Glutamatergic neuron (in vitro differentiated cells): ENCODE results near the gene DONSON. TPM values are rescaled to one million over a fixed set of nuclear protein-coding genes. Genes with fewer than 3 reads are reported as not detected.
"Not testable (repeated sequence)": the region's sequence is repeated elsewhere in the genome, so short reads cannot be mapped to it uniquely, and the experiment has no call there.

Experiments used
- DNase-seq: peaks from one replicate; pipeline ENCODE4 v3.0.0; 2022
- H3K27ac Mint-ChIP-seq: one replicate; pipeline ENCODE4 v1.8.0; 2020; ENCODE audit warnings: mild to moderate bottlenecking, mixed read lengths, inconsistent platforms; ENCODE audit not compliant: unreplicated experiment
- H3K27me3 Mint-ChIP-seq: one replicate; pipeline ENCODE4 v1.8.0; 2020; ENCODE audit warnings: mild to moderate bottlenecking, moderate library complexity, mixed read lengths, inconsistent platforms; ENCODE audit not compliant: unreplicated experiment
- H3K36me3 Mint-ChIP-seq: one replicate; pipeline ENCODE4 v1.8.0; 2020; ENCODE audit warnings: mild to moderate bottlenecking, mixed read lengths, inconsistent platforms; ENCODE audit not compliant: unreplicated experiment
- H3K4me1 Mint-ChIP-seq: one replicate; pipeline ENCODE4 v1.8.0; 2020; ENCODE audit warnings: mild to moderate bottlenecking, low read depth, mixed read lengths, inconsistent platforms; ENCODE audit not compliant: unreplicated experiment
- H3K4me3 Mint-ChIP-seq: one replicate; pipeline ENCODE4 v1.8.0; 2020; ENCODE audit warnings: mild to moderate bottlenecking, mixed read lengths, inconsistent platforms; ENCODE audit not compliant: unreplicated experiment
- H3K9me3 Mint-ChIP-seq: one replicate; pipeline ENCODE4 v1.8.0; 2020; ENCODE audit warnings: mild to moderate bottlenecking, moderate library complexity, mixed read lengths, inconsistent platforms; ENCODE audit not compliant: unreplicated experiment
- total RNA-seq: library from RNA; stranded (reverse); fragmentation: NEBNext Ultra II Directional; extraction: Animal tissue kit (Norgen Biotek cat#: 25700); gene quantifications from one replicate; pipeline ENCODE4 v1.2.1, GENCODE V29; 2021; ENCODE audit not compliant: unreplicated experiment
- TF ChIP-seq, protein P1 (sequence below): fragments of 200-600 bp; sonication (generic); IDR thresholded peaks from one replicate; pipeline ENCODE4 v1.5.0; 2021; ENCODE audit not compliant: partially characterized antibody, unreplicated experiment

The DONSON gene
- total RNA-seq, 1 donor from 2014 or later: 8.5 TPM

DNA sequence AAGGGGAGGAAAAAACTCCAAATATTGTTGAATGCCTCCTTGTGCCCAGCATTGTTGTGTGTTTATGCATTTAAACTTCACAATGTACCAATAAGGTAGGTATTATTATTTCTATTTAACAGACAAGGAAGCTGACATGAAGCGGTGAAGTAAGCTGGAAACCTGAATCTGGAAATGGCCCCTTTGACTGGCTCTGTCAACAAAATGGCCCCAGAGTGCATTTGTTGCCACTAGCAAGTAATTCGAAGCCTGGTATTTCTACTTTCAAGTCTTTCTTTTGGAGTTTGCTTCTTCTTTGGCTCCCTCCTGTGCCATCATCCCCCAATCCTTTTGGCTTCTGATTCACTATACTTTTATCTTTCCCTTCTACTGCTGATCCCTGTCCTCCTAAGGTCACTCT is 29.9 kb upstream of the DONSON start:
- H3K27me3 Mint-ChIP-seq: no peaks in the 10 kb centered on the region
- no peaks in the 10 kb centered on the region for H3K36me3 Mint-ChIP-seq
- no peak for DNase-seq
- H3K4me1 Mint-ChIP-seq: no peaks in the 10 kb centered on the region
- TF ChIP-seq, protein P1, sequence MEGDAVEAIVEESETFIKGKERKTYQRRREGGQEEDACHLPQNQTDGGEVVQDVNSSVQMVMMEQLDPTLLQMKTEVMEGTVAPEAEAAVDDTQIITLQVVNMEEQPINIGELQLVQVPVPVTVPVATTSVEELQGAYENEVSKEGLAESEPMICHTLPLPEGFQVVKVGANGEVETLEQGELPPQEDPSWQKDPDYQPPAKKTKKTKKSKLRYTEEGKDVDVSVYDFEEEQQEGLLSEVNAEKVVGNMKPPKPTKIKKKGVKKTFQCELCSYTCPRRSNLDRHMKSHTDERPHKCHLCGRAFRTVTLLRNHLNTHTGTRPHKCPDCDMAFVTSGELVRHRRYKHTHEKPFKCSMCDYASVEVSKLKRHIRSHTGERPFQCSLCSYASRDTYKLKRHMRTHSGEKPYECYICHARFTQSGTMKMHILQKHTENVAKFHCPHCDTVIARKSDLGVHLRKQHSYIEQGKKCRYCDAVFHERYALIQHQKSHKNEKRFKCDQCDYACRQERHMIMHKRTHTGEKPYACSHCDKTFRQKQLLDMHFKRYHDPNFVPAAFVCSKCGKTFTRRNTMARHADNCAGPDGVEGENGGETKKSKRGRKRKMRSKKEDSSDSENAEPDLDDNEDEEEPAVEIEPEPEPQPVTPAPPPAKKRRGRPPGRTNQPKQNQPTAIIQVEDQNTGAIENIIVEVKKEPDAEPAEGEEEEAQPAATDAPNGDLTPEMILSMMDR: no peak
- H3K27ac Mint-ChIP-seq: no peak overlapping the region
- H3K4me3 Mint-ChIP-seq: no peak overlapping the region
- peaks cover 1% of the 10 kb centered on the region for H3K9me3 Mint-ChIP-seq

DNA sequence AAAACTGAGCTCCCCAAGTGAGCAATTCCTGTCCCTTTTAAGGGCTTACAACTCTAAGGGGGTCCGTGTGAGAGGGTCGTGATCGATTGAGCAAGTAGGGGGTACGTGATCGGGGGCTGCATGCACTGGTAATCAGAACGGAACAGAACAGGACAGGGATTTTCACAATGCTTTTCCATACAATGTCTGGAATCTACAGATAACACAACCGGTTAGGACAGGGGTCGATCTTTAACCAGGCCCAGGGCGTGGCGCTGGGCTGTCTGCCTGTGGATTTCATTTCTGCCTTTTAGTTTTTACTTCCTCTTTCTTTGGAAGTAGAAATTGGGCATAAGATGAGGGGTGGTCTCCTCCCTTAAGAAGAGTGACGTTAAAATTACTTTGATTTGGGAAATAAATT is 29.1 kb upstream of the DONSON start:
- not testable (repeated sequence) for H3K4me3 Mint-ChIP-seq, H3K27ac Mint-ChIP-seq, H3K4me1 Mint-ChIP-seq, H3K27me3 Mint-ChIP-seq, H3K36me3 Mint-ChIP-seq, H3K9me3 Mint-ChIP-seq, DNase-seq

DNA sequence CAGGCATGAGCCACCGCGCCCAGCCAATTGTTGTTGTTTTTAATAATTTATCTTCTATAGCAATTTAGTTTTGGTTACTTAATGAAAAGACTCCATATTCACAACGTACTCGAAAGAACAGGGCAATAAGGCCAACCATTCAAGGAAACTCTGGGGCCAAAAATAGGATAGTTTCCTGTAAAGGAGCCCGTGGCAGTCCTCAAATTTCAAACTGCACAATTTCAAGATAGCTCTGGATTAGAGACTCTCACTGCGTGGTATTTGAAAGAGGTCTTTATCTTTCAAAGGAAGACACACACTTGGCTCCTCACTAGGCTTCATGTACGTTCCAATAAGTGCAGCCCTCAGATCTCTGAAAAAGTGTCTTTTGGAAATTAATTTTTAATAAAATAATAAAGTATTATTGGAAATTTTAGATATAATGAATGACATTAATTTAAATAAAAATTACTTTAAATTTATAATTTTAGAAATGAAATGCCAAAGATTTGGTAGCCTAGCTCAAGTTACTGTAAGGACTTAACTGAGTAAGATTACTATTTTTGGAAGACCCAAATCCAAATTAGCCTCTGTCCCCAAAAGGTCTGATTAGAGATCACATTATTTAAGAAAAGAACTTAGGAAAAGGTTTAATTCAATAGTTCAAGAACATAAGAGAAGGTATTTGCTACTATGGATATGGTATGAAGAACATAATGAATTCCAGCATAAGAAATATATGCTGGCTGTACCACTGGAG is 22.7 kb upstream of the DONSON start:
- Mint-ChIP-seq H3K4me3 (no peak overlapping the region), H3K4me1 (no peaks in the 10 kb centered on the region), H3K27me3 (no peaks in the 10 kb centered on the region), H3K27ac (no peak overlapping the region), H3K36me3 (no peaks in the 10 kb centered on the region), H3K9me3 (peaks cover 1% of the 10 kb centered on the region)
- DNase-seq: no peak
- TF ChIP-seq, protein P1: no peak

DNA sequence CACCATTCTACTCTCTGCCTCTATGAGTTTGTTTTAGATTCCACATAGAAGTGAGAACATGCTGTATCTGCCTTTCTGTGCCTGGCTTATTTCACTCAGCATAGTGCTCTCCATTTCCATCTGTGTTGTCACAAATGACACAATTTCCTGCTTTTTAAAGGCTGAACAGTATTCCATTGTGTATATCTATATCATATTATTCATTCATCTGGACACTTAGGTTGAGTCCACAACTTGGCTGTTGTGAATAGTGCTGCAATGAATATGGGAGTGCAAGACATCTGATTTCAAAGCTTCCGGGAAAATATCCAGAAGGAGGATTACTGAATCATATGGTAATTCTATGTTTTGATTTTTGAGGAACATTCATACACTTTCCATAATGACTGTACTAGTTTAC is 20.1 kb upstream of the DONSON start:
- H3K9me3 Mint-ChIP-seq: no peaks in the 10 kb centered on the region
- no peaks in the 10 kb centered on the region for H3K4me1 Mint-ChIP-seq
- H3K36me3 Mint-ChIP-seq: no peaks in the 10 kb centered on the region
- H3K27me3 Mint-ChIP-seq: no peaks in the 10 kb centered on the region
- DNase-seq: no peak
- no peak overlapping the region for H3K4me3 Mint-ChIP-seq
- no peak overlapping the region for H3K27ac Mint-ChIP-seq
- TF ChIP-seq, protein P1: no peak

DNA sequence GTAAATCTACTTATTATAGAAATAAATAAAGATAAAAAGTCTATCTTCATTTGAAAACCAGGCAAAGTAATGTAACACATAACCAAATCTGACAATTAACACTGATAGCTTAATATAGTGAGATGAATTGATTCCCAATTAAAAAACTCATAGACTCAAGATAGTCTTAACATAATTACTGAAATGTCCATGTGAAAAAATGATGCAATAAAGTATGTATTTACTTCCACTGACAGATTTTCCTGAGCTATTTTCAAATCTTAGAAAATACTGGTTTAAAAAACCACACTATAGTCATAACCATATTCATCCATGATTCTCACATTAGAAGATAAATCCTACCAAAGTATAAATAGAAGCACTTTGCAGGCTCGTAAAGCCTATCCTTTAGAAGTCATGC is 9.6 kb upstream of the DONSON start:
- Mint-ChIP-seq H3K36me3 (no peaks in the 10 kb centered on the region), H3K9me3 (no peaks in the 10 kb centered on the region), H3K27ac (no peak overlapping the region), H3K27me3 (no peaks in the 10 kb centered on the region), H3K4me3 (no peak overlapping the region), H3K4me1 (no peaks in the 10 kb centered on the region)
- no peak for DNase-seq
- TF ChIP-seq, protein P1: no peak
